ENCODE data around the gene HPD.

The HPD gene

GRCh38 chr12:121839106-121839992, 19.3 kb downstream of the HPD start:
- Histone ChIP-seq H3K27ac (0 out of 2 replicates have a peak overlapping the region, but pooled peaks have one; percentile 22), H4K20me1 (ENCODE audit: insufficient read depth) (no peaks in the 10 kb centered on the region), H3K36me3 (ENCODE audit: insufficient read depth) (no peaks in the 10 kb centered on the region), H2AFZ (ENCODE audit: low read depth) (peak overlapping the region; percentile 71; the same call in 1 of the 2 replicates), H3K79me2 (ENCODE audit: insufficient read depth, low read depth) (no peaks in the 10 kb centered on the region), H3K27me3 (ENCODE audit: insufficient read depth, low read depth) (no peaks in the 10 kb centered on the region), H3K4me1 (ENCODE audit: low read depth, poor library complexity, severe bottlenecking) (no peaks in the 10 kb centered on the region), H3K4me3 (IDR thresholded peaks at IDR 0.05; ENCODE audit: insufficient read depth, low read depth, low read length) (no peak overlapping the region), H3K4me2 (peak overlapping the region; percentile 59; the same call in 1 of the 2 replicates), H3K9ac (peak overlapping the region; percentile 44; the same call in 1 of the 2 replicates)
- no peak for TF ChIP-seq CTCF (conservative IDR thresholded peaks at IDR 0.05; ENCODE audit: low read depth, low read length)

- no peaks in the 10 kb centered on the region for H4K20me1 ChIP-seq (ENCODE audit: insufficient read depth)
- no peak overlapping the region for H2AFZ ChIP-seq (ENCODE audit: low read depth)
- H3K27me3 ChIP-seq (ENCODE audit: insufficient read depth, low read depth), result no peaks in the 10 kb centered on the region
- H3K79me2 ChIP-seq (ENCODE audit: insufficient read depth, low read depth), result no peaks in the 10 kb centered on the region
- H3K27ac ChIP-seq, result no peak overlapping the region
- no peak overlapping the region for H3K9ac ChIP-seq
- no peak overlapping the region for H3K4me3 ChIP-seq (IDR thresholded peaks at IDR 0.05; ENCODE audit: insufficient read depth, low read depth, low read length)
- no peaks in the 10 kb centered on the region for H3K36me3 ChIP-seq (ENCODE audit: insufficient read depth)
- no peaks in the 10 kb centered on the region for H3K4me1 ChIP-seq (ENCODE audit: low read depth, poor library complexity, severe bottlenecking)
- no peak for TF ChIP-seq CTCF (conservative IDR thresholded peaks at IDR 0.05; ENCODE audit: low read depth, low read length)
- H3K4me2 ChIP-seq, result no peak overlapping the region
These were observed 20.5 kb downstream of the HPD start for GRCh38 chr12:121838126-121838525.

DNA sequence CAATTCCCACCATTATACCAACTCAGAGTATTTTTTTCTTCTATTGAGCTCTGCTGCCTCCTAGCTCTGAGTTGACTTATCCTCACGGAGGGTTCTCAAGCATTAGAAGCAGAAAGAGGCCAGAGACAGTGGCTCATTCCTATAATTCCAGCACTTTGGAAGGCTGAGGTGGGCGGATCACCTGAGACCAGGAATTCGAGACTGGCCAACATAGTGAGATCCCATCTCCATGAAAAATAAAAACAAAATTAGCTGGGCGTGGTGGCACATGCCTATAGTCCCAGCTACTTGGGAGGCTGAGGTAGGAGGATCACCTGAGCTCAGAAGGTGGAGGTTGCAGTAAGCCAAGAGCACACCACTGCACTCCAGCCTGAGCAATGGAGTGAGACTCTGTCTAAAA, 21.0 kb downstream of the HPD start:
- no peak overlapping the region for H3K27ac ChIP-seq
- H3K4me3 ChIP-seq (IDR thresholded peaks at IDR 0.05; ENCODE audit: insufficient read depth, low read depth, low read length), result no peak overlapping the region
- no peaks in the 10 kb centered on the region for H3K36me3 ChIP-seq (ENCODE audit: insufficient read depth)
- H3K27me3 ChIP-seq (ENCODE audit: insufficient read depth, low read depth), result no peaks in the 10 kb centered on the region
- H3K4me1 ChIP-seq (ENCODE audit: low read depth, poor library complexity, severe bottlenecking), result no peaks in the 10 kb centered on the region
- H4K20me1 ChIP-seq (ENCODE audit: insufficient read depth), result no peaks in the 10 kb centered on the region
- no peak for TF ChIP-seq CTCF (conservative IDR thresholded peaks at IDR 0.05; ENCODE audit: low read depth, low read length)
- H3K79me2 ChIP-seq (ENCODE audit: insufficient read depth, low read depth), result no peaks in the 10 kb centered on the region
- H2AFZ ChIP-seq (ENCODE audit: low read depth), result no peak overlapping the region
- H3K4me2 ChIP-seq, result no peak overlapping the region
- no peak overlapping the region for H3K9ac ChIP-seq

DNA sequence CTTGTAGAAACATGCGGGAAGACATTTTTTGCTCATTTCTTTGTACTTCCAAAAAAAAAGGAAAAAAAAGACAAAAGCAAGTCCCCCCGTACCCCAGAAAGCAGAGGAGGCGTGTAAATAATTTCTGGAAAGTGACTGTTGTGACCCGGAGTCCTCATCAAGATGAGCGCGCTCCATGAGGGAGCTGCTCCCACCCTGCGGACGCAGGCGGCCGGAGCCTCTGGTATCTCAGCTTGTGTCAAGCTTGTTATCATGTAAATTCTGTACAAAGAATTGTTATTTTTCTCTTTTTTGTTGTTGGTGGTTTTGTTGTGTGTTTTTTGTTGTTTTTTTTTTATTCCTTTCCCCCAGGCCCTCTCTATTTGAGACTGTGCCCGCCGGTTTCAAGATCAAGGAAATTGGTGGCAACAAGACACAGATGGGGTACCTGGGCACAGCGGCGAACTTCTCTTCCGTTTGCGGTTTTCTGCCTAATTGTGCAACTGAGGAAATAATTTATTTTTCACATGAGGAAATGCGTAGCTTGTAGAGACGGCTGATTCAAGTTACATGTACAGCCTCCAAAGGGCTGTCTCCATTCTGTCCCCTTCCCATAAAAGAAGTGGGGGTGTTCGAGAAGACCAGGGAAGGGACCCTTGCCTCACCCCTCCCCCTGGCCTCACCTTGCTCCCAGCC, 27.0 kb downstream of the HPD start:
- Histone ChIP-seq H3K36me3 (ENCODE audit: insufficient read depth) (no peaks in the 10 kb centered on the region), H3K4me3 (IDR thresholded peaks at IDR 0.05; ENCODE audit: insufficient read depth, low read depth, low read length) (no peak overlapping the region), H3K4me1 (ENCODE audit: low read depth, poor library complexity, severe bottlenecking) (no peaks in the 10 kb centered on the region), H4K20me1 (ENCODE audit: insufficient read depth) (no peaks in the 10 kb centered on the region), H3K4me2 (no peak overlapping the region), H3K27ac (no peak overlapping the region), H3K27me3 (ENCODE audit: insufficient read depth, low read depth) (no peaks in the 10 kb centered on the region), H3K9ac (no peak overlapping the region), H3K79me2 (ENCODE audit: insufficient read depth, low read depth) (no peaks in the 10 kb centered on the region), H2AFZ (ENCODE audit: low read depth) (no peak overlapping the region)
- TF ChIP-seq CTCF (conservative IDR thresholded peaks at IDR 0.05; ENCODE audit: low read depth, low read length), result no peak
